Endodermal cell (in vitro differentiated cells): ENCODE measurements around the gene ERO1A. TPM values are rescaled to one million over a fixed set of nuclear protein-coding genes. Genes with fewer than 3 reads are reported as not detected.

Experiments
- DNase-seq: peaks from one replicate; pipeline ENCODE4 v3.0.0-alpha.2; 2017
- H3K27ac ChIP-seq: 2 replicates; pipeline ENCODE4 v1.5.1; 2013; ENCODE audit warnings: mild to moderate bottlenecking, low read depth, low read length, moderate library complexity
- H3K27me3 ChIP-seq: 2 replicates; pipeline ENCODE4 v1.6.1; 2013; ENCODE audit warnings: mild to moderate bottlenecking, low read length, moderate library complexity; ENCODE audit not compliant: insufficient read depth, control insufficient read depth, poor library complexity, severe bottlenecking
- H3K36me3 ChIP-seq: 2 replicates; pipeline ENCODE4 v1.7.0; 2013; ENCODE audit warnings: mild to moderate bottlenecking, low read length, moderate library complexity; ENCODE audit not compliant: control insufficient read depth, insufficient read depth
- H3K4me1 ChIP-seq: one replicate; pipeline ENCODE4 v1.7.0; 2013; ENCODE audit warnings: low read length; ENCODE audit not compliant: control insufficient read depth, insufficient read depth
- H3K4me3 ChIP-seq: 2 replicates; pipeline ENCODE4 v1.5.1; 2013; ENCODE audit warnings: mild to moderate bottlenecking, low read length, moderate library complexity
- H3K9ac ChIP-seq: 2 replicates; pipeline ENCODE4 v1.6.1; 2013; ENCODE audit warnings: mild to moderate bottlenecking, low read length, moderate library complexity; ENCODE audit not compliant: poor library complexity, severe bottlenecking; ENCODE audit errors: extremely low read depth
- H3K9me3 ChIP-seq: 2 replicates; pipeline ENCODE4 v1.6.1; 2013; ENCODE audit warnings: mild to moderate bottlenecking, low read length, moderate library complexity; ENCODE audit not compliant: control insufficient read depth
- H3K27ac Mint-ChIP-seq: 2 replicates; pipeline ENCODE4 v1.8.0; 2020; ENCODE audit warnings: mixed read lengths
- H3K27me3 Mint-ChIP-seq: 2 replicates; pipeline ENCODE4 v1.8.0; 2021; ENCODE audit warnings: mild to moderate bottlenecking, mixed read lengths; ENCODE audit not compliant: insufficient read depth
- H3K36me3 Mint-ChIP-seq: 2 replicates; pipeline ENCODE4 v1.8.0; 2020; ENCODE audit warnings: low read depth, mixed read lengths
- H3K4me1 Mint-ChIP-seq: 2 replicates; pipeline ENCODE4 v1.8.0; 2020; ENCODE audit warnings: mixed read lengths
- H3K4me3 Mint-ChIP-seq: 2 replicates; pipeline ENCODE4 v1.8.0; 2020; ENCODE audit warnings: mild to moderate bottlenecking, moderate library complexity, mixed read lengths
- H3K9me3 Mint-ChIP-seq: 2 replicates; pipeline ENCODE4 v1.8.0; 2020; ENCODE audit warnings: mild to moderate bottlenecking, mixed read lengths
- CTCF ChIP-seq: fragments of 200-600 bp; sonication (generic); conservative IDR thresholded peaks from 2 replicates; pipeline ENCODE4 v1.5.0; 2021; ENCODE audit warnings: antibody characterized with exemption, mild to moderate bottlenecking
- WGBS, 2 experiments: methylation state at CpG; one replicate each; pipeline versions ENCODE4 v1.1.5 to v1.1.7; 2013; ENCODE audit warnings: missing lambda C conversion rate in 2 of 2, mixed read lengths in 1 of 2; ENCODE audit not compliant: insufficient coverage in 1 of 2, insufficient read length in 1 of 2; 5-methylcytosine and 5-hydroxymethylcytosine counted together
- total RNA-seq, 2 donors: library from RNA; stranded (reverse); fragmentation: NEBNext Ultra II Directional in 1 of 2; extraction: Animal tissue kit (Norgen Biotek cat#: 25700) in 1 of 2; gene quantifications; 2 replicates in 1 of 2; 3 replicates in 1 of 2; pipeline ENCODE4 v1.2.1, GENCODE V29; 2021

ERO1A gene
- total RNA-seq, 2 donors from 2014 or later: 44.5 to 60.8 TPM

- no peak for DNase-seq
- H3K36me3 Mint-ChIP-seq: peaks cover 17% of the 10 kb centered on the region
These were observed 95.4 kb downstream of the ERO1A start for GRCh38 chr14:52599974-52600373.

GRCh38 chr14:52598568-52598967 lies 96.8 kb downstream of the ERO1A start:
- H3K27me3 ChIP-seq: no peaks in the 10 kb centered on the region
- no peaks in the 10 kb centered on the region for H3K27me3 Mint-ChIP-seq
- H3K4me3 Mint-ChIP-seq: no peak overlapping the region
- H3K36me3 Mint-ChIP-seq: peaks cover 12% of the 10 kb centered on the region
- no peak for DNase-seq
- no peaks in the 10 kb centered on the region for H3K9me3 ChIP-seq
- no peaks in the 10 kb centered on the region for H3K36me3 ChIP-seq
- H3K9me3 Mint-ChIP-seq: peaks cover 24% of the 10 kb centered on the region
- no peaks in the 10 kb centered on the region for H3K4me1 ChIP-seq
- no peak overlapping the region for H3K4me3 ChIP-seq
- no peak overlapping the region for H3K27ac Mint-ChIP-seq
- no peak for TF ChIP-seq CTCF
- no peak overlapping the region for H3K9ac ChIP-seq
- H3K27ac ChIP-seq: no peak overlapping the region
- peaks cover 2% of the 10 kb centered on the region for H3K4me1 Mint-ChIP-seq
- WGBS, 2 experiments: 100% methylated on average over 1 of the region's 1 CpG; no CpG with 5 or more reads in 1 of the 2 experiments

More at GRCh38 chr14:52599974-52600373, 95.4 kb downstream of the ERO1A start:
- Histone ChIP-seq H3K4me3 (no peak overlapping the region), H3K27ac (no peak overlapping the region), H3K4me1 (no peaks in the 10 kb centered on the region), H3K27me3 (no peaks in the 10 kb centered on the region), H3K36me3 (no peaks in the 10 kb centered on the region), H3K9ac (no peak overlapping the region), H3K9me3 (peaks cover 4% of the 10 kb centered on the region)
- Mint-ChIP-seq H3K27ac (no peak overlapping the region), H3K9me3 (peaks cover 23% of the 10 kb centered on the region), H3K27me3 (no peaks in the 10 kb centered on the region), H3K4me3 (no peak overlapping the region), H3K4me1 (peaks cover 2% of the 10 kb centered on the region)
- no peak for TF ChIP-seq CTCF
- WGBS, 2 experiments: 90 to 100% methylated on average over 1 to 2 of the region's 3 CpGs

GRCh38 chr14:52596861-52597260 lies 98.5 kb downstream of the ERO1A start:
- no peak for TF ChIP-seq CTCF
- 57 to 91% methylated on average over 1 to 5 of the region's 5 CpGs for WGBS, 2 experiments
- no peak for DNase-seq
- no peaks in the 10 kb centered on the region for H3K36me3 ChIP-seq
- no peak overlapping the region for H3K27ac ChIP-seq
- no peak overlapping the region for H3K4me3 Mint-ChIP-seq
- H3K27me3 ChIP-seq: no peaks in the 10 kb centered on the region
- no peak overlapping the region for H3K9ac ChIP-seq
- H3K4me1 Mint-ChIP-seq: peaks cover 2% of the 10 kb centered on the region
- no peaks in the 10 kb centered on the region for H3K27me3 Mint-ChIP-seq
- H3K9me3 Mint-ChIP-seq: peaks cover 35% of the 10 kb centered on the region
- H3K9me3 ChIP-seq: no peaks in the 10 kb centered on the region
- H3K36me3 Mint-ChIP-seq: peaks cover 12% of the 10 kb centered on the region
- no peak overlapping the region for H3K27ac Mint-ChIP-seq
- H3K4me1 ChIP-seq: no peaks in the 10 kb centered on the region
- H3K4me3 ChIP-seq: no peak overlapping the region
